Mononuclear cell (primary cell): ENCODE data around the gene TGFB2. TPM values are rescaled to one million over a fixed set of nuclear protein-coding genes. Genes with fewer than 3 reads are reported as not detected.
A peak's percentile ranks its signal among the peaks of the same experiment; 100 is the strongest.
"Not testable (repeated sequence)": the region's sequence is repeated elsewhere in the genome, so short reads cannot be mapped to it uniquely, and the experiment has no call there.

Experiments
- H3K27me3 ChIP-seq: 2 replicates; pipeline ENCODE4 v1.6.0; 2011; ENCODE audit warnings: low read length, control low read depth; ENCODE audit not compliant: insufficient read depth
- H3K4me1 ChIP-seq: 2 replicates; pipeline ENCODE4 v1.5.1; 2011; ENCODE audit warnings: mild to moderate bottlenecking, low read length, control low read depth; ENCODE audit not compliant: insufficient read depth
- H3K4me3 ChIP-seq: 2 replicates; pipeline ENCODE4 v1.5.1; 2011; ENCODE audit warnings: mild to moderate bottlenecking, low read length, moderate library complexity
- H3K9me3 ChIP-seq: 2 replicates; pipeline ENCODE4 v1.5.1; 2011; ENCODE audit warnings: low read depth, mild to moderate bottlenecking, control low read depth, low read length
- total RNA-seq: library from RNA; depleted of rRNA; stranded (reverse); fragments of >200 nt; gene quantifications from one replicate; pipeline ENCODE4 v1.2.3, GENCODE V29; 2012

TGFB2 gene
- total RNA-seq, 1 donor = 0.31 TPM

DNA sequence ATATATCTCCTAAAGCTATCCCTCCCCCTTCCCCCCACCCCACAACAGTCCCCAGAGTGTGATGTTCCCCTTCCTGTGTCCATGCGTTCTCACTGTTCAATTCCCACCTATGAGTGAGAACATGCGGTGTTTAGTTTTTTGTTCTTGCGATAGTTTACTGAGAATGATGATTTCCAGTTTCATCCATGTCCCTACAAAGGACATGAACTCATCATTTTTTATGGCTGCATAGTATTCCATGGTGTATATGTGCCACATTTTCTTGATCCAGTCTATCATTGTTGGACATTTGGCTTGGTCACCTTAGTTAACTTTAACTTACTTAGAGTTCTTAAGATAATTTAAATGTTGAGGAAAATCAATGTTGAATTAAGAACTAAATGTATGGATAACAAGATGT, 25.0 kb upstream of the TGFB2 start:
- H3K9me3 ChIP-seq, H3K4me3 ChIP-seq, H3K4me1 ChIP-seq, H3K27me3 ChIP-seq: not testable (repeated sequence)

- Histone ChIP-seq H3K9me3 (no peaks in the 10 kb centered on the region), H3K4me3 (no peak overlapping the region), H3K4me1 (no peaks in the 10 kb centered on the region), H3K27me3 (no peaks in the 10 kb centered on the region)
These were observed 22.4 kb upstream of the TGFB2 start for GRCh38 chr1:218322762-218323161.

GRCh38 chr1:218323568-218324225, 21.4 kb upstream of the TGFB2 start:
- H3K4me3 ChIP-seq = no peak overlapping the region
- no peaks in the 10 kb centered on the region for H3K27me3 ChIP-seq
- no peaks in the 10 kb centered on the region for H3K4me1 ChIP-seq
- no peaks in the 10 kb centered on the region for H3K9me3 ChIP-seq

DNA sequence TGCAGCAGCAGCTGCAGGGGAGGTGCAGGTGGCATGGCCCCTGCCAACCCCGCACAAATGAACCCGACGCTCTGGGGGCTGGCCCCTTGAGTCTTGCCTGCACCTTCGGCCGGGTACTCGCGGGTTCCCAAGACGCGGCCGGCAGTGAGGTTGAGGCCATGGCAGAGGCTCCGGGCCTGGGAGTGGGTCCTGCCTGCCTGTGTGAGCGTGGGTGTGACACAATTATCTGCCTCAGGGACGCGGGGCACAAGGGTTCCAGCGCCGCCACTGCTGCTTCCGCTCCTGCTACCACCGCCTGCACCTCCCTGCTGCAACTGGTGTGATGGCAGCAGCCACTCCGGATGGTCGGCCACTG, 20.9 kb upstream of the TGFB2 start:
- H3K4me3 ChIP-seq = no peak overlapping the region
- H3K9me3 ChIP-seq = no peaks in the 10 kb centered on the region
- no peaks in the 10 kb centered on the region for H3K4me1 ChIP-seq
- H3K27me3 ChIP-seq = no peaks in the 10 kb centered on the region

GRCh38 chr1:218328769-218329168, 16.4 kb upstream of the TGFB2 start:
- no peaks in the 10 kb centered on the region for H3K27me3 ChIP-seq
- H3K9me3 ChIP-seq = no peaks in the 10 kb centered on the region
- H3K4me1 ChIP-seq = no peaks in the 10 kb centered on the region
- no peak overlapping the region for H3K4me3 ChIP-seq

DNA sequence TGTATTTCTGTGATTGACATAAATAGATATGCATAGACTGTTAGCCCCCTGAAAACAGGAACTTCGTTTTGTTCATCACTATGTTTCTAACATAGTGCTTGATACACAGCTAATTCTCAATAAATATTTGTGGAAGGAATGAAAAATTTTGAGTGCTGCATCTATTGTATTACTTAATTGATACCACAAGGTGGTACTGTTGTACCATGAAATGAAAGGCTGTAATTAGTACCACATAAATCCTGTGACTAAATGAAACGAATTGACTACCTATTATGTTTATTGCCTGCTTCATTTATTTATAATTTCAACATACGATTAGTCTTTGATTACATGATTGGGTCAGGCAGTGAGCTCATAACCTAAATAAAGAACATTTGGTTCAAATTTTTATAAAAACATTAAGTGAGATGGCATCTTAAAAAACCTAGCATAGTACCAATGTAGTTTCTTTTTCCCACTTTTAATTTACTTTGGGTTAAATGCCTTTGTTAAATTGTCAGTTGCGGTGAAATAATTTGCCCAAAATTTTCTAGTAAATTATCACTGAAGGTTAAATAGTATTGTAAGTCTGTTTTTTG, 15.0 kb upstream of the TGFB2 start:
- Histone ChIP-seq H3K27me3 (no peaks in the 10 kb centered on the region), H3K9me3 (no peaks in the 10 kb centered on the region), H3K4me1 (no peaks in the 10 kb centered on the region), H3K4me3 (no peak overlapping the region)

GRCh38 chr1:218332416-218332815, 12.7 kb upstream of the TGFB2 start:
- Histone ChIP-seq H3K9me3 (no peaks in the 10 kb centered on the region), H3K27me3 (no peaks in the 10 kb centered on the region), H3K4me3 (no peak overlapping the region)

GRCh38 chr1:218336328-218336727, 8.8 kb upstream of the TGFB2 start:
- H3K4me3 ChIP-seq = no peak overlapping the region
- no peaks in the 10 kb centered on the region for H3K4me1 ChIP-seq
- no peaks in the 10 kb centered on the region for H3K9me3 ChIP-seq
- no peaks in the 10 kb centered on the region for H3K27me3 ChIP-seq

More at GRCh38 chr1:218332416-218332815, 12.7 kb upstream of the TGFB2 start:
- H3K4me1 ChIP-seq = no peaks in the 10 kb centered on the region

GRCh38 chr1:218339267-218339831, 5.8 kb upstream of the TGFB2 start:
- H3K4me1 ChIP-seq = no peaks in the 10 kb centered on the region

DNA sequence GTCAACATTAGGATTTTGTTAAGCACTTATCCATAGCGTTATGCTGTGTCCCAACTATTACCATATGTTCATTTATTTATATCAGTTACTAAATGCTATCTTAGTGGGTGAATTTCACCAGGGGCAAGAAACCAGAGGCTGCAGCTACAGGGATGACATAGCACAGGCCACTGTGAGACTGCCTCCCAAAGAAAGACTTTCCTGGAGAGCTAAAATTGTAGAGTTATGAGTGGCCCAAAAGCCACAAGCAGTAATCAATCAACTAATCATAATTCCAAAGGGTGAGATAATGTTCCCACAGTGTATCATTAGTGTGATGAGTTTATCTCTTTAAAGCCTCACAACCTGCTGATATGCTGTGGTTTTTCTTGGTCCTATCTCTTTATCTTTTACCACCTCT, 3.8 kb upstream of the TGFB2 start:
- no peaks in the 10 kb centered on the region for H3K9me3 ChIP-seq
- H3K4me3 ChIP-seq = no peak overlapping the region
- H3K27me3 ChIP-seq = peaks cover 32% of the 10 kb centered on the region
- peaks cover 19% of the 10 kb centered on the region for H3K4me1 ChIP-seq

More at GRCh38 chr1:218339267-218339831, 5.8 kb upstream of the TGFB2 start:
- no peak overlapping the region for H3K4me3 ChIP-seq
- peaks cover 12% of the 10 kb centered on the region for H3K27me3 ChIP-seq
- H3K9me3 ChIP-seq = no peaks in the 10 kb centered on the region

GRCh38 chr1:218342091-218342490, 3.0 kb upstream of the TGFB2 start:
- H3K4me1 ChIP-seq = peaks cover 26% of the 10 kb centered on the region

DNA sequence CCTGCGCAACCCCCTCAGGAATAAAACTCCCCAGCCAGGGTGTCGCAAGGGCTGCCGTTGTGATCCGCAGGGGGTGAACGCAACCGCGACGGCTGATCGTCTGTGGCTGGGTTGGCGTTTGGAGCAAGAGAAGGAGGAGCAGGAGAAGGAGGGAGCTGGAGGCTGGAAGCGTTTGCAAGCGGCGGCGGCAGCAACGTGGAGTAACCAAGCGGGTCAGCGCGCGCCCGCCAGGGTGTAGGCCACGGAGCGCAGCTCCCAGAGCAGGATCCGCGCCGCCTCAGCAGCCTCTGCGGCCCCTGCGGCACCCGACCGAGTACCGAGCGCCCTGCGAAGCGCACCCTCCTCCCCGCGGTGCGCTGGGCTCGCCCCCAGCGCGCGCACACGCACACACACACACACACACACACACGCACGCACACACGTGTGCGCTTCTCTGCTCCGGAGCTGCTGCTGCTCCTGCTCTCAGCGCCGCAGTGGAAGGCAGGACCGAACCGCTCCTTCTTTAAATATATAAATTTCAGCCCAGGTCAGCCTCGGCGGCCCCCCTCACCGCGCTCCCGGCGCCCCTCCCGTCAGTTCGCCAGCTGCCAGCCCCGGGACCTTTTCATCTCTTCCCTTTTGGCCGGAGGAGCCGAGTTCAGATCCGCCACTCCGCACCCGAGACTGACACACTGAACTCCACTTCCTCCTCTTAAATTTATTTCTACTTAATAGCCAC, 696 bp downstream of the TGFB2 start:
- H3K27me3 ChIP-seq = peaks cover 62% of the 10 kb centered on the region
- H3K4me3 ChIP-seq = peak overlapping the region; percentile 36
- peaks cover 32% of the 10 kb centered on the region for H3K4me1 ChIP-seq
- no peaks in the 10 kb centered on the region for H3K9me3 ChIP-seq

More at GRCh38 chr1:218342091-218342490, 3.0 kb upstream of the TGFB2 start:
- Histone ChIP-seq H3K4me3 (no peak overlapping the region), H3K9me3 (no peaks in the 10 kb centered on the region), H3K27me3 (peaks cover 40% of the 10 kb centered on the region)

GRCh38 chr1:218346391-218347204, 1.5 kb downstream of the TGFB2 start:
- Histone ChIP-seq H3K27me3 (peaks cover 62% of the 10 kb centered on the region), H3K4me3 (peak overlapping the region; percentile 36), H3K4me1 (peaks cover 34% of the 10 kb centered on the region), H3K9me3 (no peaks in the 10 kb centered on the region)

DNA sequence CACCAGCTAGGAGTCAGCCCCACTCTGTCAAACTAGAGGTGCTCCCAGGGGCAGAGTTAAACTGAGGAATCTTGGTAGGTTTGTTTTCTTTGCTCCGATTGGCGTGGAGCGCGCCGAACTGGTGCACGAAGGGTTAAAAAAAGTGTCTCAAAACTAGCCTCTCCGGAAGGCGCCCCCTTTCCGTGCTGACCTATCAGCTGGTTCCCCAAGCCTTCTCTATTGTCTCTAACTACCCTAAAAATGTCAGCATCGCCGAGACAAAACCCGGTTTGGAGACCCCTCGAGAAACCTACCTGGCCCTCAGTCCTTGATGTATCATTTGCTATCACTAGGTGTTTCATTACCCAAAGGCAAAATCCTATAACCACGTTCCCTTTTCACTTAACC, 2.2 kb downstream of the TGFB2 start:
- Histone ChIP-seq H3K27me3 (peaks cover 62% of the 10 kb centered on the region), H3K4me1 (peaks cover 36% of the 10 kb centered on the region), H3K4me3 (no peak overlapping the region), H3K9me3 (no peaks in the 10 kb centered on the region)
